ENCODE measurements around the gene TYW5. TPM values are rescaled to one million over a fixed set of nuclear protein-coding genes. Genes with fewer than 3 reads are reported as not detected.

The TYW5 gene
- total and polyA plus RNA-seq, 2 of the 13 experiments (the other 11 are each of a cell fraction or from before 2014, with no cell fraction given) = 8.3 to 14.6 TPM

DNA sequence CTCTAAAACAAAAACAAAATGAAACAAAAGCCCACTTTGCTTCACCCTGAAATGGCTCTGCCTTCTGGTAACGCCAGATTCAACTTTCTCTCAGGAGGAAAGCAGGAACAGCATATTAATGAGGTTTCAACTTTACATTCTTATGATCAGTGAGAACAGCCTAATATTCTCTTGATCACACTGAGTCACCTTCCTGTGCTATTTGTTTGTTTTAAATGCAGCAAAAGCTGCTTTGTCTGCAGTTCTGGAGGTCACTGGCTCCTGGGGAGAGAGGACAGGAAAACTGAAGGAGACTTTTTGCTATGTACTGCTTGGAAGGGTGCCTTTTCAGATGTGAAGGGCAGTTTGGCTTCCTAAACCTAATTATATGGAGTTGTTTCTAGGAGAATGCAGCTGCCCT lies 48.2 kb upstream of the TYW5 start (continued):
- TF ChIP-seq, protein P1, sequence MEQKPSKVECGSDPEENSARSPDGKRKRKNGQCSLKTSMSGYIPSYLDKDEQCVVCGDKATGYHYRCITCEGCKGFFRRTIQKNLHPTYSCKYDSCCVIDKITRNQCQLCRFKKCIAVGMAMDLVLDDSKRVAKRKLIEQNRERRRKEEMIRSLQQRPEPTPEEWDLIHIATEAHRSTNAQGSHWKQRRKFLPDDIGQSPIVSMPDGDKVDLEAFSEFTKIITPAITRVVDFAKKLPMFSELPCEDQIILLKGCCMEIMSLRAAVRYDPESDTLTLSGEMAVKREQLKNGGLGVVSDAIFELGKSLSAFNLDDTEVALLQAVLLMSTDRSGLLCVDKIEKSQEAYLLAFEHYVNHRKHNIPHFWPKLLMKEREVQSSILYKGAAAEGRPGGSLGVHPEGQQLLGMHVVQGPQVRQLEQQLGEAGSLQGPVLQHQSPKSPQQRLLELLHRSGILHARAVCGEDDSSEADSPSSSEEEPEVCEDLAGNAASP (CRISPR knock-in tag; IDR thresholded peaks at IDR 0.05; ENCODE audit: borderline replicate concordance) = no peak
- TF ChIP-seq ZNF296 (CRISPR knock-in tag; conservative IDR thresholded peaks at IDR 0.05) (no peak), GFI1 (CRISPR knock-in tag; IDR thresholded peaks at IDR 0.05; ENCODE audit: borderline replicate concordance) (no peak)

DNA sequence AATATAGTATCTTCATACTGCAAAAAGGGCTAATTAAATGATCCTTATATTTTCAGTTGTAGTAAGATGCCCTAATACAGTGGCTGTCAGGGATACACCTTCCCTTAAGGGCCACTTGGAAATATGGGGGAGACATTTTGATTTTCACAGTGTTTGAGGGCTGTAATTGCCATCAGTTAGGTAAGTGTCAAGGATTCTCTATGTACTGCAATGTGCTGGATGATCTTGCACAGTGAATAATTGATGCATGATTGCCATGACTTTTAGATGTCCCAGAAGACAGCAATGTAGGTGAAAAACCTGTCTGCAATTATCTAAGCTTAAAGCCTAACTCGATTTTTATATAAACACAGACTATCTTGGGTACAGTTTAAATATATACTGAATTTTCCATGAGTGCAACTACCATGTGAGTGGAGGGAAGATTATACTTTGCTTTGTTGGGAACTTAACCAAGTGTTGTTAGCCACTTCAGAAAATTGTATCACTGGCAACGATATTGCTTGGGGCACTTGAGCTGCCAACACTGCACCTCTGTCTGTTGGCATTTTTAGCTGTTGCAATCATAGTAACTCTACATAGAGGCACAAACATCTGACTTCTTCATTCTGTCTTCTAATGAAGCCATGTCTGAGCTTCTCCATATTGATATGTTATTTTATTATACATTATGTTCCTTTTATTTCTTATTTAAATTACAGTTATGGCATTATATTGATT lies 45.3 kb upstream of the TYW5 start:
- no peaks in the 10 kb centered on the region for H3K4me1 ChIP-seq (ENCODE audit: insufficient read depth, low read length)
- H3K4me3 ChIP-seq (replicated peaks in 1 of 3; ENCODE audit: insufficient read depth in 1 of 3, low read depth in 2 of 3, low read length in 3 of 3) = no peak overlapping the region
- TF ChIP-seq ZNF337 (CRISPR knock-in tag; IDR thresholded peaks at IDR 0.05; ENCODE audit: borderline replicate concordance, low read depth) (no peak), NFIB (CRISPR knock-in tag; IDR thresholded peaks at IDR 0.05; ENCODE audit: borderline replicate concordance) (no peak), ZNF251 (CRISPR knock-in tag; IDR thresholded peaks at IDR 0.05) (no peak), ZBTB1 (CRISPR knock-in tag; IDR thresholded peaks at IDR 0.05; ENCODE audit: borderline replicate concordance) (no peak), ZNF737 (CRISPR knock-in tag; IDR thresholded peaks at IDR 0.05; ENCODE audit: borderline replicate concordance) (no peak), STAT5B (CRISPR knock-in tag; IDR thresholded peaks at IDR 0.05) (no peak)
- TF ChIP-seq, protein P2, sequence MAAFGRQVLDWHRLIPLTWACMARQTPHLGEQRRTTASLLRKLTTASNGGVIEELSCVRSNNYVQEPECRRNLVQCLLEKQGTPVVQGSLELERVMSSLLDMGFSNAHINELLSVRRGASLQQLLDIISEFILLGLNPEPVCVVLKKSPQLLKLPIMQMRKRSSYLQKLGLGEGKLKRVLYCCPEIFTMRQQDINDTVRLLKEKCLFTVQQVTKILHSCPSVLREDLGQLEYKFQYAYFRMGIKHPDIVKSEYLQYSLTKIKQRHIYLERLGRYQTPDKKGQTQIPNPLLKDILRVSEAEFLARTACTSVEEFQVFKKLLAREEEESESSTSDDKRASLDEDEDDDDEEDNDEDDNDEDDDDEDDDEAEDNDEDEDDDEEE (CRISPR knock-in tag; IDR thresholded peaks at IDR 0.05) = no peak
- TF ChIP-seq, protein P3, sequence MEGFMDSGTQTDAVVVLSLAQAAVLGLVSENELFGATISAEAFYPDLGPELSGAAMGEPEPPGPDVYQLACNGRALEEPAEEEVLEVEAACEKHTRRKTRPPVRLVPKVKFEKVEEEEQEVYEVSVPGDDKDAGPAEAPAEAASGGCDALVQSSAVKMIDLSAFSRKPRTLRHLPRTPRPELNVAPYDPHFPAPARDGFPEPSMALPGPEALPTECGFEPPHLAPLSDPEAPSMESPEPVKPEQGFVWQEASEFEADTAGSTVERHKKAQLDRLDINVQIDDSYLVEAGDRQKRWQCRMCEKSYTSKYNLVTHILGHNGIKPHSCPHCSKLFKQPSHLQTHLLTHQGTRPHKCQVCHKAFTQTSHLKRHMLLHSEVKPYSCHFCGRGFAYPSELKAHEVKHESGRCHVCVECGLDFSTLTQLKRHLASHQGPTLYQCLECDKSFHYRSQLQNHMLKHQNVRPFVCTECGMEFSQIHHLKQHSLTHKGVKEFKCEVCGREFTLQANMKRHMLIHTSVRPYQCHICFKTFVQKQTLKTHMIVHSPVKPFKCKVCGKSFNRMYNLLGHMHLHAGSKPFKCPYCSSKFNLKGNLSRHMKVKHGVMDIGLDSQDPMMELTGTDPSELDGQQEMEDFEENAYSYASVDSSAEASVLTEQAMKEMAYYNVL (CRISPR knock-in tag; IDR thresholded peaks at IDR 0.05; ENCODE audit: borderline replicate concordance) = no peak
- TF ChIP-seq, protein P4, sequence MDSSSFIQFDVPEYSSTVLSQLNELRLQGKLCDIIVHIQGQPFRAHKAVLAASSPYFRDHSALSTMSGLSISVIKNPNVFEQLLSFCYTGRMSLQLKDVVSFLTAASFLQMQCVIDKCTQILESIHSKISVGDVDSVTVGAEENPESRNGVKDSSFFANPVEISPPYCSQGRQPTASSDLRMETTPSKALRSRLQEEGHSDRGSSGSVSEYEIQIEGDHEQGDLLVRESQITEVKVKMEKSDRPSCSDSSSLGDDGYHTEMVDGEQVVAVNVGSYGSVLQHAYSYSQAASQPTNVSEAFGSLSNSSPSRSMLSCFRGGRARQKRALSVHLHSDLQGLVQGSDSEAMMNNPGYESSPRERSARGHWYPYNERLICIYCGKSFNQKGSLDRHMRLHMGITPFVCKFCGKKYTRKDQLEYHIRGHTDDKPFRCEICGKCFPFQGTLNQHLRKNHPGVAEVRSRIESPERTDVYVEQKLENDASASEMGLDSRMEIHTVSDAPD (CRISPR knock-in tag; IDR thresholded peaks at IDR 0.05) = no peak
- TF ChIP-seq, protein P5, sequence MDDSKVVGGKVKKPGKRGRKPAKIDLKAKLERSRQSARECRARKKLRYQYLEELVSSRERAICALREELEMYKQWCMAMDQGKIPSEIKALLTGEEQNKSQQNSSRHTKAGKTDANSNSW (CRISPR knock-in tag; IDR thresholded peaks at IDR 0.05; ENCODE audit: borderline replicate concordance) = no peak
- no peaks in the 10 kb centered on the region for H3K9me3 ChIP-seq (ENCODE audit: low read length)
- no TSS peak for BruUV-seq (replicated peaks)
- FAIRE-seq (no peak), DNase-seq (ENCODE audit: low spot score) (no peak), ATAC-seq (no peak)
- peaks cover 3 to 8% of the 10 kb centered on the region in 2 experiments; a peak in 2 of 5 replicates for H3K27me3 ChIP-seq (ENCODE audit: control insufficient read depth in 1 of 2, insufficient read depth in 2 of 2, low read length in 2 of 2)
- intact Hi-C loops (cut with micrococcal nuclease; ENCODE audit: unreplicated experiment) (no loop called here), in situ Hi-C loops (cut with HindIII; ENCODE audit: extremely low pct_ligation_motif_present, low pct_unique_long_range_greater_than_20kb) (no loop called here)
- WGBS (ENCODE audit: low lambda C conversion rate) = 5% methylated on average over 2 of the region's 2 CpGs
- no peak overlapping the region for H3K27ac ChIP-seq (ENCODE audit: extremely low read length, insufficient read depth, low read length)
- no peaks in the 10 kb centered on the region for H4K20me1 ChIP-seq (ENCODE audit: insufficient read depth, low read length)
- CTCF ChIA-PET (ENCODE audit: low intra/inter-chr PET ratio, low total read pairs) = no interaction called here
- no peaks in the 10 kb centered on the region for H3K36me3 ChIP-seq (replicated peaks in 1 of 2; ENCODE audit: control insufficient read depth in 1 of 2, insufficient read depth in 2 of 2, low read length in 2 of 2)
- POLR2A ChIA-PET = no interaction called here
- no peak overlapping the region for H3K9ac ChIP-seq (ENCODE audit: insufficient read depth, low read depth, low read length)
- H2AFZ ChIP-seq (ENCODE audit: low read length) = no peak overlapping the region
- H3K79me2 ChIP-seq (ENCODE audit: insufficient read depth, low read length) = no peaks in the 10 kb centered on the region
- H3K4me2 ChIP-seq (ENCODE audit: low read depth, low read length) = no peak overlapping the region
